ENCODE measurements around the gene PDE1C. TPM values are rescaled to one million over a fixed set of nuclear protein-coding genes. Genes with fewer than 3 reads are reported as not detected.

The PDE1C gene
- total and polyA plus RNA-seq, 2 of the 4 experiments (the other 2 are of a cell fraction): 14.2 to 61.5 TPM

DNA sequence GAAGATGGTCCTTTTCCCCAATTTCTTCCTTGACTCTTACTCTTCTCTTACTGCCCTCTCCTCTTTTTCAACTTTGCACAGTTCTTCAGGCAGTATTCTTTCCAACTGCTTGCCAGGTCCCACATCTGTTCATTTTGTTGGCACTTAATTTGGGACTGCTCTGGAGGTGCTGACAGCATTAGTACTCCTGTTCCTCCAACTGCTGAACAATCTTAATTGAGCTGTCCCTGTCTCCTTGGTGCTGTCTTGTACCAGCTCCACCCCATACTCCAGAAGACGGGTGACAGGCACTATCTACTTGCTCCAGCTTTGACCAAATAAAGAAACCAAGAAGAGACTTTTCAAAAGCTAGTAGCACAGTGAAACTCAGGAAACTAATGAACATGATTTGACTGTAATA, 160.0 kb downstream of the PDE1C start:
- CTCF ChIA-PET: no interaction called here
- no peak for ATAC-seq (ENCODE audit: low read depth)
- H2AK5ac ChIP-seq (ENCODE audit: low read depth, low read length): no peak overlapping the region
- H4K8ac ChIP-seq (ENCODE audit: low read depth in 2 of 2, low read length in 2 of 2): no peak overlapping the region
- no TSS peak for BruUV-seq (replicated peaks)
- H2BK15ac ChIP-seq (ENCODE audit: low read depth, low read length): no peak overlapping the region
- H3K27me3 ChIP-seq (ENCODE audit: control insufficient read depth, insufficient read depth, low read length): no peaks in the 10 kb centered on the region
- no peak overlapping the region for H3K14ac ChIP-seq (replicated peaks; ENCODE audit: low read depth, low read length)
- H3K27ac ChIP-seq (ENCODE audit: insufficient read depth, low read length): no peak overlapping the region
- peaks cover 3 to 6% of the 10 kb centered on the region in 2 experiments; a peak in 1 of 4 replicates for H3K79me1 ChIP-seq (ENCODE audit: low read depth in 1 of 2, low read length in 2 of 2)
- TF ChIP-seq FOS (IDR thresholded peaks at IDR 0.05; ENCODE audit: low read depth, low read length): no peak
- no peak for TF ChIP-seq RFX5 (IDR thresholded peaks at IDR 0.05; ENCODE audit: low read depth, low read length)
- no peak for TF ChIP-seq MAFK (IDR thresholded peaks at IDR 0.05; ENCODE audit: low read depth, low read length)
- TF ChIP-seq, protein P1, sequence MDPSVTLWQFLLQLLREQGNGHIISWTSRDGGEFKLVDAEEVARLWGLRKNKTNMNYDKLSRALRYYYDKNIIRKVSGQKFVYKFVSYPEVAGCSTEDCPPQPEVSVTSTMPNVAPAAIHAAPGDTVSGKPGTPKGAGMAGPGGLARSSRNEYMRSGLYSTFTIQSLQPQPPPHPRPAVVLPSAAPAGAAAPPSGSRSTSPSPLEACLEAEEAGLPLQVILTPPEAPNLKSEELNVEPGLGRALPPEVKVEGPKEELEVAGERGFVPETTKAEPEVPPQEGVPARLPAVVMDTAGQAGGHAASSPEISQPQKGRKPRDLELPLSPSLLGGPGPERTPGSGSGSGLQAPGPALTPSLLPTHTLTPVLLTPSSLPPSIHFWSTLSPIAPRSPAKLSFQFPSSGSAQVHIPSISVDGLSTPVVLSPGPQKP (IDR thresholded peaks at IDR 0.05; ENCODE audit: borderline replicate concordance, low read depth, low read length): no peak
- no peak for TF ChIP-seq MXI1 (IDR thresholded peaks at IDR 0.05; ENCODE audit: borderline replicate concordance, low read depth, low read length)
- no peak for TF ChIP-seq RCOR1 (IDR thresholded peaks at IDR 0.05; ENCODE audit: insufficient replicate concordance, low read length)
- TF ChIP-seq CEBPB (IDR thresholded peaks at IDR 0.05; ENCODE audit: low read depth, low read length): no peak
- TF ChIP-seq POLR2A (IDR thresholded peaks at IDR 0.05; ENCODE audit: low read depth, low read length): no peak
- no peak for TF ChIP-seq BHLHE40 (IDR thresholded peaks at IDR 0.05; ENCODE audit: low read depth, low read length)
- DNase-seq: no peak
- H3K4me3 ChIP-seq (ENCODE audit: insufficient read depth, low read depth, low read length): no peak overlapping the region
- POLR2A ChIA-PET (ENCODE audit: unreplicated experiment): no interaction called here
- no peak overlapping the region for H2BK5ac ChIP-seq (ENCODE audit: low read depth, low read length, poor library complexity, severe bottlenecking)
- H3K23ac ChIP-seq (ENCODE audit: low read depth, low read length): no peak overlapping the region
- H3K4ac ChIP-seq (ENCODE audit: low read depth, low read length): no peak overlapping the region
- no peak overlapping the region for H2AFZ ChIP-seq (replicated peaks; ENCODE audit: low read length, poor library complexity)
- no peak overlapping the region for H2AK9ac ChIP-seq (replicated peaks; ENCODE audit: low read depth, low read length, poor library complexity)
- no peak overlapping the region for H3K9ac ChIP-seq (ENCODE audit: low read depth, low read length)
- no peak overlapping the region for H4K5ac ChIP-seq (ENCODE audit: low read depth, low read length)
- H3K9me1 ChIP-seq (ENCODE audit: insufficient read depth, low read length): no peaks in the 10 kb centered on the region; the same call in 1 of the 2 replicates
- H4K20me1 ChIP-seq (ENCODE audit: insufficient read depth, low read length): no peaks in the 10 kb centered on the region
- in situ Hi-C loops (cut with MboI; ENCODE audit: low sequenced_read_pairs) (no loop called here), intact Hi-C loops (cut with micrococcal nuclease) (no loop called here), dilution Hi-C loops (cut with HindIII; ENCODE audit: low sequenced_read_pairs, unreplicated experiment) (no loop called here)
- H3K9me3 ChIP-seq (ENCODE audit: control insufficient read depth, insufficient read depth, low read length): no peaks in the 10 kb centered on the region
- H4K91ac ChIP-seq (ENCODE audit: insufficient read depth, low read depth, low read length): no peak overlapping the region
- no peak overlapping the region for H3K4me2 ChIP-seq (ENCODE audit: low read depth, low read length)
- no peak overlapping the region for H3K56ac ChIP-seq (ENCODE audit: extremely low read depth, insufficient read depth, low read length)
- no peak overlapping the region for H2BK20ac ChIP-seq (ENCODE audit: low read depth, low read length)
- H3K36me3 ChIP-seq (ENCODE audit: control insufficient read depth, insufficient read depth, low read length): no peaks in the 10 kb centered on the region
- WGBS, 2 experiments (ENCODE audit: extremely low coverage in 2 of 2, insufficient read length in 1 of 2): no CpG with 5 or more reads among the region's 1 CpG
- H2BK120ac ChIP-seq (ENCODE audit: low read depth, low read length): no peak overlapping the region
- no peak overlapping the region for H3K18ac ChIP-seq (ENCODE audit: low read depth, low read length)
- no peaks in the 10 kb centered on the region for H3K4me1 ChIP-seq (ENCODE audit: control insufficient read depth, insufficient read depth, low read length)

Measured in IMR-90 (cell line).